Activated CD4-positive, CD25-positive, alpha-beta regulatory T cell treated with anti-CD3 and anti-CD28 coated beads, Interleukin-2, amount 50 U/mL, for 16 hours (primary cell): ENCODE measurements around the gene ZNF580.

ENCODE experiments used
- DNase-seq: peaks from one replicate; pipeline ENCODE4 v3.0.0-alpha.2; 2020; ENCODE audit warnings: low read depth, low spot score

Gene ZNF580

GRCh38 chr19:55646889-55647731 lies 6.3 kb downstream of the ZNF580 start:
- DNase-seq: no peak

DNA sequence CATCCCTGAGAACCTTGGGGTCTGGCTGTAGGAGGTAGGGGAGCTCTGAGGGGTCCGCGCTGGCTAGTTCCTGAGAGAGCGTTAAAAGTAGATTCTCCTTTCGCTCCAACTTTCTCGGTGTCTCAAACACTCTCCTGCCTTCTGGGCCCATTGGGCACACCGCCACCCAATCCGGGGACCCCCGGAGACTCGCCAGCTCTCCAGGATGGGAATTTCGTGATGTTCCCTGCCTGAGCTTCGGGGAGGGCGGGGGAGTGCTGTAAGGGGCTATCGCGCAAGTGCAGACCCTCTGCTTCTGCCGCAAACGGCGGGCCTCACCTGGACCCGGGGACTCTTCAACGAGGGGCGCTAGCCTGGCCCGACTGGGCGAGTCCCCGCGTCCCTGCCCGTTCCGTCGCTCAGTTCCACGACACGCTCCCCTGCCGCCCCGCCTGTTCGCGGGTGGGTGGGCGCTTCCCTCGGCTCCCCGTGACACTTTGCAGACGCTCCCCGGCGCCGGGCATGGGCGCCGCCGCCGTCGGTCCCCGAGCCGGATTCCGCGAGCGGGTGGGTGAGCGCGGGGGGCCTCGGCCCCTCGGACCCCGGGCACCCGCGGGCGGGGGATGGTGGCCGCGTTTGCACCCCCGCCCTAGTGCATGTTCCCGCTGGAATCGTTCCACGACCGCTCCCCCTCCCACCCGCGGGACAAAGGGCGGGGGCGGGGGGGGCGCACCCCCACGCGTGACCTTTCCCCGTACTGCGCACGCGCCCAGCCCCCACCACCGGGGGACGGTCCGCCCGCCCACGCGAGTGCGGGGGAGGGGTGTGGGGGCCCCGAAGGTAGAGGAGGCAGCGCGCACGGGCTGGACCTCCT lies 7.2 kb downstream of the ZNF580 start, which contains the start of gene CCDC106:
TSS of gene CCDC106 (plus strand) at position 481 of the 853 bp plus-strand sequence. CDS start 835 bp downstream, outside the sequence.
- DNase-seq: no peak

DNA sequence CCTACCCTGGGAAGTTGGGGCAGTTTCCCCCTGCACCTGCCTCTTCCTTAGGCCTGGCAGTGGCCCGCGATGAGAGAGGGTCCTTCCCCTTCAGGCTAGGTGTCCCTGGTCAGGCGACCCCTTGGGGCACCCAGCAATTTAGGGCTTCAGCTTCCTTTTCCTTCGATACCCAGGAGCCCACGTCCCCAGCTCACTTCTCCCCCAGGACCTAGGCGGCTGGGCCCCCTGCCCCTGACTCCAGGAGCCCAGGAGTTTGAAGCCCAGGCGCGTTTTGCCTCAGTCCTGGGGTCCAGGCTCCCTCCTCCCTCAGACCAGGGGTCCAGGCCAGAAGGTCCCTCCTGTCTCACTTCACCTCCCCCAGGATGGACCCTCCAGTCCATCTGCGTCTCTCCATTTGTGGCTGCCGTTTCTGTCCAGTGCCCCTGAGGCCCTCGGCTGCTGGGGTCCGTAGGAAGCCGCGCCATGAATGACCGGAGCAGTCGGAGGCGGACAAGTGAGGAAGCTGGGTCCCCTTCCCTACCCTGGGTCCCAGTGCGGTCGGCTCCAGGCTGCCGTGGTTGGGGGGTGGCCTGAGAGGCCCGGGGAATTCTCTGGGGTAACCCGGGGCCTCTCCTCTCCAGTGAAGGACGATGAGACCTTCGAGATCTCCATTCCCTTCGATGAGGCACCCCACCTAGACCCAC lies 7.9 kb downstream of the ZNF580 start:
- no peak for DNase-seq

DNA sequence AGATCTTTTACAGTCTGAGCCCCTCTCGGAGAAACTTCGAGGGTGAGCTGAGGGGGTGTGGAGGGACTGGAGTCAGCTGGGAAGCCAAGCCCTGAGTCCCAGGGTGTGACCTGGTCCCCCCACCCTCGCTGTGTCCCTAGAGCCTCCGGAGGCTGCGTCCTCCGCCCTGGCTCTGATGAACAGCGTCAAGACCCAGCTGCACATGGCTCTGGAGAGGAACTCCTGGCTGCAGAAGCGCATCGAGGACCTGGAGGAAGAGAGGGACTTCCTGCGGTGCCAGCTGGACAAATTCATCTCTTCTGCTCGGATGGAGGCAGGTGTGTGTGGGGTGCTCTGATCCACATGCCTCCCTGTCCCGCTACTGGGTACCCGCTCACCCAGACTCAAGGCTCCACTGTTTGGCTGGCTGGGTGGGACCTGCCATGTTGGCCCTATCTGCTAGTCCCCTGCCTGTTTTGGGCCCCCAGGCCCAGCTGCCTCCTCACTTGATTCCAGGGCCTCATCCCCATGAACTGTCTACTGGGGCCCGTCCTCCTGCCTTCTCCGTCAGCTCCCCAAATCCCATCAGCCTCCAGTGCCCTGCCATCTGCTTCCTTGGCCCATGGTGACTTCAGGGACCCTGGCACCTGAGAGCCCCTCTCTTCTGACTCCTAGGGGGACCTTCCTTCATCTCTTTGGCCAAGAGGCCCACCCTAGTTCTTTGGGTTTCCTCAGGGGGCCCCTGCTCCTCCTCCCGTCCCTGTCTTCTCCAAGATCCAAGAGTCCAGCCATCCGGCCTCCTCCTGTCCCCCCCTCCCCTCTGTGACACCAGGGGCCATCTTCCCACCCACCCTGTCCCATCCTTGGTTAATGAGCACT lies 8.7 kb downstream of the ZNF580 start:
- DNase-seq: no peak

GRCh38 chr19:55650126-55650557 lies 9.3 kb downstream of the ZNF580 start:
- DNase-seq: no peak

- no peak for DNase-seq
These were observed 9.9 kb downstream of the ZNF580 start for GRCh38 chr19:55650602-55651230.

GRCh38 chr19:55651236-55651635 lies 10.4 kb downstream of the ZNF580 start:
- no peak for DNase-seq

DNA sequence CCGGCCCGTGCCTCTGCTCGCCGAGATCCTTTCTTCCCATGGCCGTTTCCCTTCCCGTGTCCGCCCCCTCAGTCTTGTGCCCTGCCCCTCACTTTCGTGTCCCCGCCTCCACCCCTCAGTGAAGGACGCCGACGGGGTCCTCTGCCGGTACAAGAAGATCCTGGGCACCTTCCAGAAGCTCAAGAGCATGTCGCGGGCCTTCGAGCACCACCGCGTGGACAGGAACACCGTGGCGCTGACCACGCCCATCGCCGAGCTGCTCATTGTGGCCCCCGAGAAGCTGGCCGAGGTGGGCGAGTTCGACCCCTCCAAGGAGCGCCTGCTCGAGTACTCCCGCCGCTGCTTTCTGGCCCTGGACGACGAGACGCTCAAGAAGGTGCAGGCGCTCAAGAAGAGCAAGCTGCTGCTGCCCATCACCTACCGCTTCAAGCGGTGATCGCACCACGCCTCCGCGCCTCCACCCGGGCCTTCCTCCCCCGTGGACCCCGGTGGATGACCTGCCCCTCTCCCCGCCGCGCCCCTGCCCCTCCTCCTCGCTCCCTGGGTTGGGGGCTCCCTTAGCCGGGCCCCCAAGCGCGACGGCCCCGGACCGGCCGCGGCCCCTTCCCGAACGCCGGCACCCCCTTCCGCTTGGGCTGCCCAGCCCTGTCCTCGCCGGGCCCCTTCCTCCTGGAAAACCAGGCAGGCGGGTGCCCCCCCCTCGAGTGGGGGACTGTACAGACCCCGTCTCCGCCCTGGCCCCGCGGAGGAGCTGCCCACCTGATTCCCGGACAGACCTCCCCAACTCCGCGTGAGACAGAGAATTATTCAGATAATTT lies 11.7 kb downstream of the ZNF580 start:
- DNase-seq: no peak

GRCh38 chr19:55653651-55654322 lies 13.0 kb downstream of the ZNF580 start:
- peak; percentile 99 for DNase-seq

- DNase-seq: peak; percentile 97
These were observed 13.6 kb downstream of the ZNF580 start for GRCh38 chr19:55654323-55654867.

DNA sequence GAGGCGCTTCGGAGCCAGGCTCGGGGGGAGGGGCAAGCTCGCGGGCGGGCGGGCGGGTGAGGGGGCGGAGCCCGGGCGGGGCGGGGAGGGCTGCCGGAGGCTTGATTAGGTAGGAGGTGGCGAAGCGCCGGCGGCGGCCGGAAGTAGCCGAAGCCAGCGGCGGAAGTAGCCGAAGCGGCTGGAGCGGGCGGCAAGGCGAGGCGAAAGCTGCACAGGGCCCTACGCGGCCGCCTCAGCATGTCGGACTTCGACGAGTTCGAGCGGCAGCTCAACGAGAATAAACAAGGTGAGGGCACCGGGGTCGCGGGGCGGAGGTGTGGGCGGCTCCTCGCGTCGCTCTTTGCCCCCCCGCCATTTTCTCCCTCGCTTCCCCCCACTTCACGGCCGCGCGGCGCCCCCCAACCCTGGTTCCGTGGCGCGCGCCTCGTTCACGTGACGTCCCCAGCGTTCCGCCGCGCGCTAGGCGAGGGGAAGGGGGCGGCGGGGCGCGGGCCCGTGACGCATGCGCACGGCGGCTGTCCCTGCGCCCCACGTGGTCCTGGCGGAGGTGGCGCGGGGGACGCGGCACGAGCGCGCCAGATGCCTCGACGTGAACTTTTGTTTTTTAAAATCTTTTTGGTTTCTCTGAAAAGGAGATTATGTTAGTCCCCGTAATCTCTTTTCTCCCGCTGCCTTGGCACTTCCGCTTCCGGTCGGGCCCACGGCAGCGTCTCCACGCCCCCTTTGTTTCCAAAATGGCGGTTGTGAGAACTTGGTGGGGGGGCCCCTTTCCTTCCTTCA lies 14.3 kb downstream of the ZNF580 start, which contains the start of gene U2AF2:
TSS of gene U2AF2 (plus strand) at position 168 of the 780 bp plus-strand sequence. CDS start at position 238, 70 bp downstream.
- DNase-seq: peak; percentile 90

- no peak for DNase-seq
These were observed 14.8 kb downstream of the ZNF580 start for GRCh38 chr19:55655648-55656040.

DNA sequence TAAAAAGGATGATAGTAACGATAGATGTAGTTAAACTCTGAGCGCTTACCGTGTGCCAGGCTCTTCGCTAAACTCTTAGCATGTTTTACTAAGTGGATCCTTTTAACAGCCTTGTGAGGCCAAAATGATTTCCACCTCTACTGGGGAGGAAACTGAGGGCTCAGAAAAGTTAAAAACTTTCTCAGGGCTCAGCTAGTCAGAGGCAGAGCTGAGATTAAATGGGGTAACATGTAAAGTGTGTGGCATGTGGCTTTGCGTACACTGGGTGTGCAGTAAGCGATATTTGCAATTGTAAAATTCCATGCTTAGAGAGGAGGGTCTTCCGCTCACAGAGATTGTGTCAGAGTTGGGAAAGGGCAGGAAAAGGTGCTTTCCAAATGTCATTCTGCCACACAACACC lies 15.8 kb downstream of the ZNF580 start:
- no peak for DNase-seq

DNA sequence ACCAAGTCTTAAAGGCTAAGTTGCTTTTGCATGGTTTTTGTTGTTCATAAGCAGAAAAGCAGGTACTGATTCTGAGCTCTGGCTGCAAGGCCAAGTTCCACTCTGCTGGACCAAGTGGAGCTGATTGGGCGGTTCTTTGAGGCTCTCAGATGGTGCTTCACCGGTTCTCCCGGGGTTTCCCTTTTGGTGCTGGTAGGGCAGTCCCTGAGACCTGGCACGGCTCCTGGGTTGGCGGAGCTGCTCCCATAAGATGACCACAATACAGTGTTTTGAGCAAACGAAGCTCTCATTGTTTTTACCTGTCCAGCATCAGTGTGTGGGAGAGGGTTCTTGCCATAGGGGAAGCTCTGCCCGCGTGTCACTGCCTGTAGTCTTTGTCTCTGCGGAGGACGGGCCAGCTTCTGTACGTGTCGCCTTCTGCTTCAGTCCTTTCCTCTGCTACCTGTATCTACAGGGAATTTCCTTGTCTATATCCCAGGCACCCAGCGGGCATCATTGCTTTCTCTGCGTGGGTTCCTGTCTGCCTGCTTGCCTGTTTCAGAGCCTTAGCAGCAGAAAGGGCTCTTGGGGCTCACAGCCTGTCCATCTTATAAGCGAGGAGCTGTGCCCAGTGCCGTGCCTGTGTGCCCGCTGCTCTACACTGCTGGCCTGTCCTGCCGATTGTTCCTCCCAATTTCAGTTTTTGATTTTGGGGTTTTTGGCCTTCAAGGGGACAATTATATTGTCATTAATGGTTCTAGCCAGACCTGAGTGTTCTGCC lies 16.4 kb downstream of the ZNF580 start:
- DNase-seq: no peak

DNA sequence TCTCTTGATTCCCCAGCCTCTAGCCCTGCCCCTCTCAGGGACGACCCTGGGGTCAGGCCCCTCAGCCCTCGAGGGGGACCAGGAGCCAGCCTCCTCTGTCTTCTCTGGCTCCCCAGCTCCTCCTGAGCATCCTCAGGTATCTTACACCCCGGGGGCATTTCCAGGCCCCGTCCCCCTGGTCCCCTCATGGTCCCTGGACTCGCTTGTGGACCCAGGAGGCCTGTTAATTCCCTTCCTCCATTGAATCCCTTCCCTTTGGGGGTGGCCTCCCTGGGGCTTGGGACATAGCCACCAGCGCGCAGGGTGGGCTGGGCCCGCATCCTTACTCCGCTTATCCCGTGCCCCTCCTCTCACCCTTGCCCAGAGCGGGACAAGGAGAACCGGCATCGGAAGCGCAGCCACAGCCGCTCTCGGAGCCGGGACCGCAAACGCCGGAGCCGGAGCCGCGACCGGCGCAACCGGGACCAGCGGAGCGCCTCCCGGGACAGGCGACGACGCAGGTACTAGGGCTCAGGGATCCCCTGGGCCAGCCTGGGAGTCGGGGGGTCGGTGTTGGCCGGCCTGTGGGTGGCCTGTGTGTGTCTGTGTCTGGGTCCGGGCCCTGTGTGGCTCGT lies 18.2 kb downstream of the ZNF580 start:
- no peak for DNase-seq

GRCh38 chr19:55659822-55660221 lies 19.0 kb downstream of the ZNF580 start:
- no peak for DNase-seq

DNA sequence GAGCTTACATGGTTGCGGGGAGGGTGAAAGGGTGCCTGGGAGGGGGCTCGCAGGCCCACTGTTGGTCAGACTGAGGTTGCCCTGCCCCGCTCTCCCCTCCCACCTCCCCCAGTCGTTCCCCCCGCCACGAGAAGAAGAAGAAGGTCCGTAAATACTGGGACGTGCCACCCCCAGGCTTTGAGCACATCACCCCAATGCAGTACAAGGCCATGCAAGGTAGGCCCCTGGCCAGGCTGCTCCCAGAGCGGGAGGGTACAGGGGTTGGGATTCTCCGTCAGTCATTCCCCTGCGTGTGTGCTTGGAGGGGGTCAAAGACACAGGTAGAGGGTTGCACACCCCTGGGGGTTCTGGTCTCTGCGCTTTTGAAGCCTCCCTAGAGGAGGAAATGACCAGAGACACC lies 19.6 kb downstream of the ZNF580 start:
- DNase-seq: no peak
